Stimulated activated memory B cell treated with anti-CD40 and anti-IgM and Interleukin-4, amounts not matched to agents 10 μg/mL and 1 μg/mL and 100 μg/mL, for 72 hours (primary cell): ENCODE measurements around the gene FOS.
"Not testable (repeated sequence)": the region's sequence is repeated elsewhere in the genome, so short reads cannot be mapped to it uniquely, and the experiment has no call there.

Source experiments
- ATAC-seq: fragments of 150-1000 bp; cut with Tn5 transposase; 2 replicates; pipeline ENCODE4 v1.10.0; 2021
- H3K27ac Mint-ChIP-seq: one replicate; pipeline ENCODE4 v1.8.0; 2022; ENCODE audit warnings: mild to moderate bottlenecking, mixed read lengths
- H3K27me3 Mint-ChIP-seq: one replicate; pipeline ENCODE4 v1.8.0; 2022; ENCODE audit warnings: mixed read lengths
- H3K36me3 Mint-ChIP-seq: one replicate; pipeline ENCODE4 v1.8.0; 2022; ENCODE audit warnings: mixed read lengths
- H3K4me1 Mint-ChIP-seq: one replicate; pipeline ENCODE4 v1.8.0; 2022; ENCODE audit warnings: mixed read lengths
- H3K4me3 Mint-ChIP-seq: one replicate; pipeline ENCODE4 v1.8.0; 2022; ENCODE audit warnings: mild to moderate bottlenecking, moderate library complexity, mixed read lengths
- H3K9me3 Mint-ChIP-seq: one replicate; pipeline ENCODE4 v1.8.0; 2022; ENCODE audit warnings: mixed read lengths

Gene FOS

DNA sequence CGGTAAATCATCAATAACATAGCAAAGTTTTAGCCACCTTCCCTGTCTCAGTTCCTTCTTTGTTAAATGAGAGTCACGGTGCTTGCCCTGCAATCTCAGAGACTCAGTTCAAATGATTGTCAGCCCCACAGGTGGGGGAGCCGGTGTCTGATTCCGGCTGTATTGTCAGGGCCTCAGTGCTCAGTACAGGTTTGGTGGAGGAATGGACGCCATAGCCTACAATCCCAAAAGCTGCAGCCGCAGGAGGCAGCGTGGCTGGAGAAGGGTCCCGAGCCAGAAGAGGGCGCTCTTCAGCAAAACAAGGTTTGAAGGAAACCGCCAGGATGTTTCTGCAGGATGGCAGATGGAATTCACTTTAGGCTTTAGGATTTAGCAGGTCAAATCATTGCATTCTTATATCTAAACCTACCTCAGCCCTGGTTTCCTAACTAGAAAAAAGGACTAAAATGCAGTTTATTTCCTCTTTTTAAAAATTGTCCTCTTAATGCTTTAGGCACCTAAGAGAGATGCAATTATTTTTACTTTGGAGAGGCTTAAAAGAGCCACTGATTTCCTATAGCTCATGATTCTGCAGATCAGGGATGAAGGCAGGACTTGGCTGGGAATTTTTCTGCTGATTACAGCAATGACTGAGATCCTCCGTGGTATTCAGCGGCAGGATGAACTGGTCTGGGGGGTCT, 29.2 kb downstream of the FOS start:
- Mint-ChIP-seq H3K9me3 (no peaks in the 10 kb centered on the region), H3K4me3 (no peak overlapping the region), H3K4me1 (peaks cover 16% of the 10 kb centered on the region), H3K27me3 (no peaks in the 10 kb centered on the region), H3K27ac (no peak overlapping the region), H3K36me3 (no peaks in the 10 kb centered on the region)
- peak; percentile 73 for ATAC-seq

DNA sequence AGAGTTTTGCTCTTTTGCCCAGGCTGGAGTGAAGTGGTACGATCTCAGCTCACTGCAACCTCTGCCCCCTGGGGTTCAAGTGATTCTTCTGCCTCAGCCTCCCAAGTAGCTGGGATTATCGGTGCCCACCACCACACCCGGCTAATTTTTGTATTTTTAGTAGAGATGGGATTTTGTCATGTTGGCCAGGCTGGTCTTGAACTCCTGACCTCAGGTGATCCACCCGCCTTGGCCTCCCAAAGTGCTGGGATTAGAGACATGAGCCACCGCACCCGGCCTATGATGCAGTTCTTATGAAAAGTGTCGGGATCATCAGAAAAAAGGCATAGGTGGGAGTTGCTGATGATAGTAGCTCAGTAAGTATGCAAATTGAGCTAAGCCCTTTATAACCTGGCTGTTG, 30.4 kb downstream of the FOS start:
- peaks cover 12% of the 10 kb centered on the region for H3K4me1 Mint-ChIP-seq
- not testable (repeated sequence) for H3K36me3 Mint-ChIP-seq, H3K27me3 Mint-ChIP-seq, H3K27ac Mint-ChIP-seq, H3K4me3 Mint-ChIP-seq, ATAC-seq, H3K9me3 Mint-ChIP-seq

DNA sequence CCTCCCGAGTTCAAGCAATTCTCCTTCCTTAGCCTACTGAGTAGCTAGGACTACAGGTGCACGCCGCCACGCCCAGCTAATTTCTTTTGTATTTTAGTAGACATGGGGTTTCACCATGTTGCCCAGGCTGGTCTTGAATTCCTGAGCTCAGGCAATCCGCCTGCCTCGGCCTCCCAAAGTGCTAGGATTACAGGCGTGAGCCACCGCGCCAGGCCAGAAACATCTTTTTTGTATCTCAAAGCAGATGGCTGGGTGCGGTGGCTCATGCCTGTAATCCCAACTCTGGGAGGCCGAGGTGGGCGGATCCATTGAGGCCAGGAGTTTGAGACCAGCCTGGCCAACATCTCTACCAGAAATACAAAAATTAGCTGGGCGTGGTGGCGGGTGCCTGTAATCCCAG, 30.9 kb downstream of the FOS start:
- peaks cover 12% of the 10 kb centered on the region for H3K4me1 Mint-ChIP-seq
- not testable (repeated sequence) for H3K27ac Mint-ChIP-seq, ATAC-seq, H3K27me3 Mint-ChIP-seq, H3K36me3 Mint-ChIP-seq, H3K4me3 Mint-ChIP-seq, H3K9me3 Mint-ChIP-seq

DNA sequence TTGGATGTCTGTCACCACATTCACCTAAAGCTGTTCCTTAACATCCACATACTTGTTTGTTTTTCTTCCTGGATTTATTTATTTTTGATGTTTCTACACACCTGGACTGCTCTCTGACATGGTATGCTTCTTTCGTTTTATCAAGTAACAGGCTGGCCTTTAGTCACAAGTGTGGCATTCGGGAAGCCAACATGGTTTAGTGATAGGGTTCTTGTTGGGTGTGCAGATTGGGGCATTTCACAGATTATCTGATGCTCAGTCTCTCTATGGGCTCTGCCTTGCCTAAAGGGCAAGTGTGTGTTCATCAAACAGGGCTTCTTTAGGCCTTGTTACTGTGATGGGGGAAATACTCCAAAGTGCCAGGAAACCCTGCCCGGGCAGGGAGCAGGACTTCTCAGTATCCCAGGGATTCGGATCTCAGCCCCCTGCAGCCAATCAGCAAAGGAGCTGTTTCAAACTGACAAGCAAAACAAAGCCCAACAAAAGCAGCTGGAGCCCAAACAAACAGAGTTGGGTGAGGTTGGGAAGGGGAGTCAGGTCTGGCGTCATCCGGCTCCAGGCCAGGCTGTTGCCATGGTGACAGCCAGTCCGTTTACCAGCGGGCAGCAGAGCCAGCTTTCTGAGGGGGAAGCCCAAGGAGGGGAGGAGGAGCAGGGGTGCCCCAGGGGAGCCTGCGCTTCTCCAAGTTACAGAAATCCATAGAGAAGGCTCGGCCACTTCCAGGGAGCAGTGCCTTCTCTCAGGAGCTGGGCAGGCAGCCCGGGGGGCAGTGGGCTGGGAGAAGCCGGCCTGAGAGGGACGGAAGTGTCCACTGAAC, 31.9 kb downstream of the FOS start:
- Mint-ChIP-seq H3K4me1 (peaks cover 12% of the 10 kb centered on the region), H3K27me3 (peaks cover 5% of the 10 kb centered on the region), H3K36me3 (no peaks in the 10 kb centered on the region), H3K9me3 (no peaks in the 10 kb centered on the region), H3K4me3 (no peak overlapping the region), H3K27ac (no peak overlapping the region)
- no peak for ATAC-seq

DNA sequence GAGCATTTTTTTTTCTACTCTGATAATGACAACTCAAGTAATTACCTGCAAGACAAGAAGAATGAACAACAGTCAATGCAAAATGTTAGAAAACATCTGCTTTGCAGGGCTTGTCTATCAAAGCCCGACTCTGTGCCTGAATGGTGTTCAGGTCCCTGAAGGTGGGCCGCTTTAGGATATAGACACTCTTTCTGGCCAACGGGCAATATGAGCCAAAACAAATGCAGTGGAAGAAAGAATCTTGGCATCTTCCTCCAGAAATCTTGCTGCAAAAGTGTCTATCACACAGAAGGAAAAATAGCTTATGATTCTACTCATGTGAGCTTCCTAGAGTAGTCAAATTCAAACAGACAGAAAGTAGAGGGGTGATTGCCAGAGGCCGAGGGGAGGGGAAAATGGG, 32.7 kb downstream of the FOS start:
- Mint-ChIP-seq H3K36me3 (no peaks in the 10 kb centered on the region), H3K4me1 (peaks cover 12% of the 10 kb centered on the region), H3K9me3 (no peaks in the 10 kb centered on the region), H3K27ac (no peak overlapping the region), H3K4me3 (no peak overlapping the region), H3K27me3 (peaks cover 12% of the 10 kb centered on the region)
- no peak for ATAC-seq

DNA sequence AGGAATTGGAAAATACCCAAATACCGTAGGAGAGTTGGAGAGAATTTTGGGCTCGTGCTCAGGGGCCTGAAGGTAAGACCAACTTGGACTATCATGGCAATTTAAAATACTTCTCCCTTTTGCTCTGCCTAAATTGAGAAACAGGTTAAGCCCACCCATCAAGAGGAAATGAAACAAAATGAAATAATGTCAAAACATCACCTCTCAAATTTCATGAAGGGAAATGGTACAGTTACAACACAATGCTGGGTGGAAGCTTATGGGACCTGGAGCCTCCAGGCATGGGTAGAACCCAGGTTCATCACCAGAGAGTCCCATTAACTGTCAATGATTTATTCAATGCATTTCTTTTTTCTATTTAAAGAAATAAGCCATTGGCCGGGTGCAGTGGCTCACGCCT, 33.7 kb downstream of the FOS start:
- Mint-ChIP-seq H3K4me3 (no peak overlapping the region), H3K36me3 (no peaks in the 10 kb centered on the region), H3K4me1 (peaks cover 7% of the 10 kb centered on the region), H3K27ac (no peak overlapping the region), H3K9me3 (no peaks in the 10 kb centered on the region), H3K27me3 (peaks cover 18% of the 10 kb centered on the region)
- ATAC-seq, result no peak

DNA sequence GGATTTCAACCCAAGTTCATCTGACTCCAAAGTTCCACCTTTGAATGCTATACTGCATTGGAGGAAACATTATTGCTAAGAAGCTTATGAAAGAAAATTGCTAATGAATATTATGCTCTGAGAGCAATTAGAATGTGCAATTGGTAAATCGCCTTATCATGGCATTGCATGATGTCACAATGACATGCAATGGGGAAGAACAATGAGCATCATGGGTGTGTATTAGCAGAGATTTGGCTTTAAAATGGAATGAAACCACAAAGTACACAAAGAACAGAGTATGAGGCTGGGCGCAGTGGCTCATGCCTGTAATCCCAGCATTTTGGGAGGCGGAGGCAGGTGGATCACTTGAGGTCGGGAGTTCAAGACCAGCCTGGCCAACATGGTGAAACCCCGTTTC, 34.7 kb downstream of the FOS start:
- Mint-ChIP-seq H3K27ac (no peak overlapping the region), H3K4me3 (no peak overlapping the region), H3K27me3 (peaks cover 25% of the 10 kb centered on the region), H3K36me3 (no peaks in the 10 kb centered on the region), H3K9me3 (no peaks in the 10 kb centered on the region), H3K4me1 (no peaks in the 10 kb centered on the region)
- no peak for ATAC-seq

DNA sequence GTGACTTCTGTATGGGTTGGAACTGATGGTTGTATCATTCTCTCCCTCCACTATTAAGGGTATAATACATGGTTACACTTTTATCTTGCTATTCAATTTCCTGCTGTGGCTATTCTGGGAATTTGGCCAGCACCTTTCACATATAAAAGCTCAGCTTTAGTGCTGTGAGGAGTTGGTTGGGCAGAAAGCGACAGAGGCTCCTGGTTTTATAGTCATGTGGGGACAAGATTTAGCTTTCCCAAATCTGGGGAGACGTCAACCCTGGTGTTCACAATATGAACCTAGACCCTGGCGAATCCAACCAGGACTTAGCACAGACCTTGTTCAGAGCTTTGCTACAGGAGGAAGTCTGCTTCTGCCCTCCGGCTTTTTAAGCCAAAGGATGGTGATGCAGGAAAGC, 36.5 kb downstream of the FOS start:
- Mint-ChIP-seq H3K9me3 (no peaks in the 10 kb centered on the region), H3K27me3 (peaks cover 25% of the 10 kb centered on the region), H3K4me3 (no peak overlapping the region), H3K36me3 (no peaks in the 10 kb centered on the region), H3K4me1 (no peaks in the 10 kb centered on the region), H3K27ac (no peak overlapping the region)
- no peak for ATAC-seq

DNA sequence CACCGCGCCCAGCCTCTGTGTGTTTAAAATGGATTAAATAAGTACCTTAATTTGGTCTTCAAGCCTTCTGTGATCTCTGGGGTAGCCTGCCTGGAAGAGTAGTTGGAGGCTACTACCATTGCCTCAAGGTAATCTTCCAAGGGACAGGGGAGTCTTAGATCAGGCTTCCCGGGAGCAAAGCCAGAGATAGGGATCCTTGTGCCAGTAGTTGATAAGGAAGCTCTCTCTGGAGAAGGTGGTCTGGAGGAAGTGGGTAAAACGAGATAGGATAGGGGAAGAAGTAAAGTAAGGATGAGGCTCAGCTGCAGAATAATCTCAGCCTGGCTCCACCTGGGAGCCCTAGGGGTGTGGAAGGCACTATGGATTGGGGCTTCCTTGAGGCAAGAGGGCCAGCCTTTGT, 38.5 kb downstream of the FOS start:
- no peak for ATAC-seq
- Mint-ChIP-seq H3K4me1 (no peaks in the 10 kb centered on the region), H3K9me3 (no peaks in the 10 kb centered on the region), H3K27me3 (peaks cover 25% of the 10 kb centered on the region), H3K36me3 (no peaks in the 10 kb centered on the region), H3K4me3 (no peak overlapping the region), H3K27ac (no peak overlapping the region)

DNA sequence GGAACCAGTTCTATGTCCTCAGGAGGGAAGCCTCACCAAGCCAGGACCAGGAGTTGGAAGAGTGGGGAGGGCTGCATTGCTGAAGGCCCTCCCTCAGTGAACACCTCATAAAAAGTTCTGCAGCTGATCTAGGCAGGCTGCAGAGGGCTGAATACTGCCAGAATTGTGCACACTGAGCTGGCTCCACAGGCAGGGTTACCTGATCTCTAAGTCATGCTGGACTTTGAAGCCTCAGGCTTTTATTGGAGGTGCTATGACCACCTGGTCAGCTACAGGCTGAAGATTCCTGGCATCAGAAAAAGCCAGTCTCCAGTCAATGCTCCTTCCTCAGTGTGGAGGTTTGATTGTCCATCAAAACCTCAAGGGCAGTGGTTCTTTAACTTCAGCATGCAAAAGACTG, 39.7 kb downstream of the FOS start:
- Mint-ChIP-seq H3K27ac (no peak overlapping the region), H3K9me3 (no peaks in the 10 kb centered on the region), H3K36me3 (no peaks in the 10 kb centered on the region), H3K27me3 (peaks cover 25% of the 10 kb centered on the region), H3K4me1 (no peaks in the 10 kb centered on the region), H3K4me3 (no peak overlapping the region)
- ATAC-seq, result no peak

DNA sequence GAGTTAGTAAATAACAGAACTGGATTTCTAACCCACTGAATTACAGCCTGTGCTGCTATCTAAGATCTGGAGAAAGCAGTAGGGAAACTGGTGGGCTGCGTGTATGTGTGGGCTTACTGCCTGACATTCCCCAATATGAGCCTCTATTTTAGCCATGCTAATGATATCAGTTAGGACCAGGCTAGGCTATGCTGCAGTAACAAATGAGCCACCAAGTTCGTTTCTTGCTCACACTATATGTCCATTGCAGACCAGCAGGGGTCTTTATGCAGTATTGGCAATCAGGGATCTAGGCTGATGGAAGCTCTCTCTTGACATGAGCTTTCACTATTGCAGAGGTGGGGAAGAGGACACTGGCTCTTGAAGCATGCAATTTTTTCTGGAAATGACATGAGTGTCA, 40.4 kb downstream of the FOS start:
- H3K27ac Mint-ChIP-seq, result no peak overlapping the region
- no peaks in the 10 kb centered on the region for H3K9me3 Mint-ChIP-seq
- H3K4me1 Mint-ChIP-seq, result no peaks in the 10 kb centered on the region
- no peak overlapping the region for H3K4me3 Mint-ChIP-seq
- H3K27me3 Mint-ChIP-seq, result peaks cover 25% of the 10 kb centered on the region
- no peaks in the 10 kb centered on the region for H3K36me3 Mint-ChIP-seq
- ATAC-seq, result no peak

DNA sequence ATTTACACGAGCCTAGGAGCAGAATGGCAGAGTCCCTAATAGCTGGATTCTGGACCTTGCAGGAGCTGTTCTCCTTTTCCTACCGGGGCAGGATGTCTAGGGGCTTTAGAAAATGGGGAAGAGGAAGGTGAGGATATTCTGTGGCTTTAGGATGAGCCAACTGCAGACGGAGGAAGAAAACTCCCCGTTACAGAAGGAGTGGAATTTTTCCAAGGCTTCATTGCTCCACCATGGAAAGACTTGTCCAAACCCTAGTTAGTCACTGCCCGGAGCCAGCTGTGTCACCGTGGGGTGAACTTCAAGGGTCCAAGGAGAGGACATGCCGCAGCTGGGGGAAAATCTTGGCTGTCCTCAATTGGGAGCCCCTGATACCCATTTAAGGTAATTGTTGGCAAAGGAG, 41.6 kb downstream of the FOS start:
- no peak overlapping the region for H3K4me3 Mint-ChIP-seq
- ATAC-seq, result no peak
- H3K36me3 Mint-ChIP-seq, result no peaks in the 10 kb centered on the region
- H3K4me1 Mint-ChIP-seq, result no peaks in the 10 kb centered on the region
- no peak overlapping the region for H3K27ac Mint-ChIP-seq
- peaks cover 30% of the 10 kb centered on the region for H3K27me3 Mint-ChIP-seq
- H3K9me3 Mint-ChIP-seq, result no peaks in the 10 kb centered on the region

DNA sequence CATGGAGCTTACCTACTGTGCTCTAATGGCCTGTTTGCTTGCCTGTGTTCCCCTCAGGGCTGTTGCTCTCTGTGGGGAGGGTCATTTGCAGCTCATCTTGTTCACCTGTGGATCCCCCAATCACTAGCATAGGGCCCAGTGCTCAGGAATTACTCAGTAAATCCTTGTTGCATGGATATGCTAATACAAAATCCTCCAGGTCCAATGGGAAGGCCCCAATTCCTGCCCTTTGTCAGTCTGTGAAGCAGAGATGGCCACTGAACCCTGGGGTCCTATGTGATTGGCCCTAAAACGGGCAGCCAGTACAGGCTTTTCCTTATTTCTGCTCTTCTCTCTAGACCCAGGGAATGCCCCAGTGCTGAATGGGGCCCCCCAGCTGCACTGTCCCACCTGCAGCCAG, 44.1 kb downstream of the FOS start:
- Mint-ChIP-seq H3K4me1 (no peaks in the 10 kb centered on the region), H3K27ac (no peak overlapping the region)
- no peak for ATAC-seq

DNA sequence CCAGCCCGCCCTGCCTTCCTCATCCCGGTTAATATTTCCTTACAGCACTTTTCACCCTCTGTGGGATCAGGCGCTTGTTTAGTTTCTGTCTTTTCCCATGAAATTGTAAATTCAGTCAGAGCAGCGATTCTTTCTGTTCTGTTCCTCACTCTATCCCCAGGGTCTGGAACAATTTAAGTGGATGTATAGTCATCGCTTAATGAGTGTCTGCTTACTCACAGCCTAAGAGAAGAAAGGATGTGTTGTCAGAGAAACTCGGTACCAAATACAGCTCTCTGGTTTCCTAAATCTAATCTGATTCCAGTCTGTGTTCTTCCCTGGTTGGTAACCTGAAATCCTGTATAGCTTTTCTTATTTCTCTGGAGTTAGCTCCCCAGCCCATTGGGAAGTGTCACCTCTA, 44.9 kb downstream of the FOS start:
- no peak for ATAC-seq
- Mint-ChIP-seq H3K4me1 (no peaks in the 10 kb centered on the region), H3K36me3 (no peaks in the 10 kb centered on the region), H3K4me3 (no peak overlapping the region), H3K27me3 (peaks cover 8% of the 10 kb centered on the region), H3K27ac (no peak overlapping the region), H3K9me3 (no peaks in the 10 kb centered on the region)

More for the DNA sequence above, 44.1 kb downstream of the FOS start:
- no peak overlapping the region for H3K4me3 Mint-ChIP-seq
- H3K36me3 Mint-ChIP-seq, result no peaks in the 10 kb centered on the region
- peaks cover 11% of the 10 kb centered on the region for H3K27me3 Mint-ChIP-seq
- H3K9me3 Mint-ChIP-seq, result no peaks in the 10 kb centered on the region

DNA sequence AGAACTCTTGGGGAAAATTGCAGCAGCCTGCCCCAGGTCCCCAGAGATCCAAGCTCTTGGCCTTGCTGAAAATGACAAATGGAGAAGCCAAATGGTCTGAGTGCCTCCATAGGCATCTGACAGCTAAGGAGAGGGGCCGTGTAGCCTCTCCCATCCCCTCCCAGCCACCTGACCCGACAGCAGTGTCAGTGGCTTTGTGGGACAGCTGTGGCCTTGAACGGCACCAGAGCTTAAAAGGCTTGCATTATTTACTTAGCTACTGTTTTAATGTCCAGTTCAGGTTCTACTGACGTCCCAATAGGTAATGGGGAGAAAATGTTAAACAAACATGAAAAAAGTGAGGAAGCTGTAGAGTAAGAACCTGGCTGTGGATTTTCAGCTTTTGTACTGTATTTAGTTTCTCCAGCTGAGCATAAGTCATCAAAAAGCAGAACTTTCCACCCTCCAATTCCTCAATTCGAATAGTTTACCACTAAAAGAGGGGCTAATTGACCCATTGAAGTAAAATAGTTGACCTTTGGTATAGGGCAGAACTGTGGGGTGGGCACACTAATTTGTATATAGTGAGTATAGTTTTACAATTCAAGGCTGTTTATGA, 50.0 kb downstream of the FOS start:
- no peak for ATAC-seq
- no peak overlapping the region for H3K27ac Mint-ChIP-seq
- H3K36me3 Mint-ChIP-seq, result no peaks in the 10 kb centered on the region
- peaks cover 12% of the 10 kb centered on the region for H3K4me1 Mint-ChIP-seq
- no peaks in the 10 kb centered on the region for H3K9me3 Mint-ChIP-seq
- no peak overlapping the region for H3K4me3 Mint-ChIP-seq
- peaks cover 33% of the 10 kb centered on the region for H3K27me3 Mint-ChIP-seq

DNA sequence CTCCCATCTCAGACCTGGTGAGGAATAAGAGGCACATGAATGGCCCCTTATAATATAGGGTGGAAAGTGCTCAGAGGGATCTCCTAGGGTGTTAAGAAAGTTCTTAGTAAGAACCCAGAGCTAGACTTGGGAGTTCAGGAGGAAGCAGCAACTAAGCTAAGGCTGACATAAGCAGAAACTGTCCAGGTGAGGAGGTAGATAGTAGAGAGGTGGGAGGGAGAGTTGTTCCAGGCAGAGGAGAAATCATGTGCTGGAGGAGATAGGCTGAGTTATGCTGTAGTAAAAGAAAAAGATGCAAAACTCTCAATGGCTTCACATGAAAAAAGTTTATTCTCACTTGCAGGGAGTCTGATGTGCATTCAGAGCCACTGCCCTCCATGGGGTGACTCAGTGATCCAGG, 50.7 kb downstream of the FOS start:
- peaks cover 35% of the 10 kb centered on the region for H3K27me3 Mint-ChIP-seq
- H3K27ac Mint-ChIP-seq, result no peak overlapping the region
- no peak for ATAC-seq
- no peak overlapping the region for H3K4me3 Mint-ChIP-seq
- no peaks in the 10 kb centered on the region for H3K9me3 Mint-ChIP-seq
- H3K4me1 Mint-ChIP-seq, result peaks cover 19% of the 10 kb centered on the region
- H3K36me3 Mint-ChIP-seq, result no peaks in the 10 kb centered on the region
